HepG2 (cell line): ENCODE results near the gene NUCB1. TPM values are rescaled to one million over a fixed set of nuclear protein-coding genes. Genes with fewer than 3 reads are reported as not detected.

Experiments used
- ATF1 ChIP-seq: IDR thresholded peaks from 2 replicates; pipeline ENCODE4 v1.6.1; 2016; ENCODE audit warnings: mild to moderate bottlenecking, control low read depth
- DR1 ChIP-seq: sonication (generic); formaldehyde crosslinking; IDR thresholded peaks from 2 replicates; pipeline ENCODE4 v1.8.0; 2021; ENCODE audit warnings: mild to moderate bottlenecking, missing genetic modification reagents, inconsistent platforms
- ETV6 ChIP-seq: sonication (generic); formaldehyde crosslinking; conservative IDR thresholded peaks from 2 replicates; pipeline ENCODE4 v1.4.0; 2020; ENCODE audit warnings: missing genetic modification reagents
- HNF1A ChIP-seq, 2 experiments: sonication (generic) in 1 of 2; formaldehyde crosslinking in 1 of 2; IDR thresholded peaks; 2 replicates each; pipeline versions ENCODE4 v1.4.0 to v1.6.1; 2016 to 2020; ENCODE audit warnings: borderline replicate concordance in 1 of 2, low read depth in 1 of 2, mild to moderate bottlenecking in 1 of 2, missing genetic modification reagents in 1 of 2
- HOXA5 ChIP-seq: sonication (generic); formaldehyde crosslinking; IDR thresholded peaks from 2 replicates; pipeline ENCODE4 v1.4.0; 2020; ENCODE audit warnings: missing genetic modification reagents
- ISL2 ChIP-seq: sonication (generic); formaldehyde crosslinking; IDR thresholded peaks from 2 replicates; pipeline ENCODE4 v1.5.0; 2020; ENCODE audit warnings: missing genetic modification reagents
- PHF20 ChIP-seq: sonication (generic); formaldehyde crosslinking; IDR thresholded peaks from 2 replicates; pipeline ENCODE4 v1.5.0; 2020; ENCODE audit warnings: mild to moderate bottlenecking, missing genetic modification reagents
- RFXANK ChIP-seq: IDR thresholded peaks from 2 replicates; pipeline ENCODE4 v1.6.1; 2016
- SALL2 ChIP-seq: sonication (generic); formaldehyde crosslinking; IDR thresholded peaks from 2 replicates; pipeline ENCODE4 v1.8.1; 2023; ENCODE audit warnings: mild to moderate bottlenecking, missing genetic modification reagents, inconsistent platforms
- SIN3A ChIP-seq: IDR thresholded peaks from 2 replicates; pipeline ENCODE4 v1.6.1; 2011; ENCODE audit warnings: low read depth, mild to moderate bottlenecking, control low read depth, low read length, borderline replicate concordance
- ZNF570 ChIP-seq: sonication (generic); formaldehyde crosslinking; IDR thresholded peaks from 2 replicates; pipeline ENCODE4 v1.4.0; 2020; ENCODE audit warnings: mild to moderate bottlenecking, missing genetic modification reagents, borderline replicate concordance
- ZNF790 ChIP-seq: sonication (generic); formaldehyde crosslinking; IDR thresholded peaks from 2 replicates; pipeline ENCODE4 v1.8.0; 2022; ENCODE audit warnings: missing genetic modification reagents, mild to moderate bottlenecking, borderline replicate concordance
- ZNF883 ChIP-seq: sonication (generic); formaldehyde crosslinking; IDR thresholded peaks from 2 replicates; pipeline ENCODE4 v1.5.1; 2020; ENCODE audit warnings: mild to moderate bottlenecking, missing genetic modification reagents; ENCODE audit errors: not compliant biosample characterization
- polyA plus RNA-seq, 8 experiments: library from polyadenylated mRNA; depleted of rRNA in 3 of 8; stranded (reverse) in 7 of 8; unstranded in 1 of 8; fragments of >200 nt; fragmentation: Illumina TruSeq in 4 of 8; extraction: Trizol in 4 of 8; gene quantifications; 2 replicates each; pipeline versions ENCODE4 v1.2.1 to v1.2.3, GENCODE V29; 2011 to 2016; ENCODE audit warnings: low read depth in 4 of 8, missing spikeins in 1 of 8, mixed read lengths in 1 of 8; ENCODE audit not compliant: insufficient read depth in 1 of 8
- total RNA-seq, 5 experiments: library from RNA; depleted of rRNA; stranded (reverse); fragments of >200 nt; fragmentation: Illumina TruSeq; extraction: Trizol; gene quantifications; 2 replicates each; pipeline ENCODE4 v1.2.3, GENCODE V29; 2016; ENCODE audit warnings: low read depth in 1 of 5
- TF ChIP-seq, protein P1 (sequence below): sonication (generic); formaldehyde crosslinking; IDR thresholded peaks from 2 replicates; pipeline ENCODE4 v1.4.0; 2020; ENCODE audit warnings: mild to moderate bottlenecking, missing genetic modification reagents
- TF ChIP-seq, protein P2 (sequence below): fragments of 450-650 bp; IDR thresholded peaks from 2 replicates; pipeline ENCODE4 v1.6.1; 2017; ENCODE audit warnings: mild to moderate bottlenecking
- TF ChIP-seq, protein P3 (sequence below): sonication (generic); formaldehyde crosslinking; IDR thresholded peaks from 2 replicates; pipeline ENCODE4 v1.4.0; 2020; ENCODE audit warnings: missing genetic modification reagents

The NUCB1 gene
- total and polyA plus RNA-seq, 2 of the 13 experiments (the other 11 are each of a cell fraction or from before 2014, with no cell fraction given): 82.3 to 106 TPM

- TF ChIP-seq DR1 (CRISPR knock-in tag) (0 out of 2 replicates have a peak, but pooled peaks have one; percentile 0), ZNF570 (CRISPR knock-in tag) (no peak), ETV6 (CRISPR knock-in tag) (no peak), PHF20 (no peak), ZNF790 (CRISPR knock-in tag) (no peak), SALL2 (no peak), RFXANK (CRISPR knock-in tag) (no peak), ATF1 (no peak), SIN3A (no peak), ISL2 (CRISPR knock-in tag) (0 out of 2 replicates have a peak, but pooled peaks have one; percentile 18), ZNF883 (no peak), HOXA5 (CRISPR knock-in tag) (no peak), HNF1A (IDR thresholded peaks at IDR 0.05; ENCODE audit: low read depth) (no peak), HNF1A (CRISPR knock-in tag; IDR thresholded peaks at IDR 0.05; ENCODE audit: borderline replicate concordance) (no peak)
- TF ChIP-seq, protein P1, sequence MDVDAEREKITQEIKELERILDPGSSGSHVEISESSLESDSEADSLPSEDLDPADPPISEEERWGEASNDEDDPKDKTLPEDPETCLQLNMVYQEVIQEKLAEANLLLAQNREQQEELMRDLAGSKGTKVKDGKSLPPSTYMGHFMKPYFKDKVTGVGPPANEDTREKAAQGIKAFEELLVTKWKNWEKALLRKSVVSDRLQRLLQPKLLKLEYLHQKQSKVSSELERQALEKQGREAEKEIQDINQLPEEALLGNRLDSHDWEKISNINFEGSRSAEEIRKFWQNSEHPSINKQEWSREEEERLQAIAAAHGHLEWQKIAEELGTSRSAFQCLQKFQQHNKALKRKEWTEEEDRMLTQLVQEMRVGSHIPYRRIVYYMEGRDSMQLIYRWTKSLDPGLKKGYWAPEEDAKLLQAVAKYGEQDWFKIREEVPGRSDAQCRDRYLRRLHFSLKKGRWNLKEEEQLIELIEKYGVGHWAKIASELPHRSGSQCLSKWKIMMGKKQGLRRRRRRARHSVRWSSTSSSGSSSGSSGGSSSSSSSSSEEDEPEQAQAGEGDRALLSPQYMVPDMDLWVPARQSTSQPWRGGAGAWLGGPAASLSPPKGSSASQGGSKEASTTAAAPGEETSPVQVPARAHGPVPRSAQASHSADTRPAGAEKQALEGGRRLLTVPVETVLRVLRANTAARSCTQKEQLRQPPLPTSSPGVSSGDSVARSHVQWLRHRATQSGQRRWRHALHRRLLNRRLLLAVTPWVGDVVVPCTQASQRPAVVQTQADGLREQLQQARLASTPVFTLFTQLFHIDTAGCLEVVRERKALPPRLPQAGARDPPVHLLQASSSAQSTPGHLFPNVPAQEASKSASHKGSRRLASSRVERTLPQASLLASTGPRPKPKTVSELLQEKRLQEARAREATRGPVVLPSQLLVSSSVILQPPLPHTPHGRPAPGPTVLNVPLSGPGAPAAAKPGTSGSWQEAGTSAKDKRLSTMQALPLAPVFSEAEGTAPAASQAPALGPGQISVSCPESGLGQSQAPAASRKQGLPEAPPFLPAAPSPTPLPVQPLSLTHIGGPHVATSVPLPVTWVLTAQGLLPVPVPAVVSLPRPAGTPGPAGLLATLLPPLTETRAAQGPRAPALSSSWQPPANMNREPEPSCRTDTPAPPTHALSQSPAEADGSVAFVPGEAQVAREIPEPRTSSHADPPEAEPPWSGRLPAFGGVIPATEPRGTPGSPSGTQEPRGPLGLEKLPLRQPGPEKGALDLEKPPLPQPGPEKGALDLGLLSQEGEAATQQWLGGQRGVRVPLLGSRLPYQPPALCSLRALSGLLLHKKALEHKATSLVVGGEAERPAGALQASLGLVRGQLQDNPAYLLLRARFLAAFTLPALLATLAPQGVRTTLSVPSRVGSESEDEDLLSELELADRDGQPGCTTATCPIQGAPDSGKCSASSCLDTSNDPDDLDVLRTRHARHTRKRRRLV (CRISPR knock-in tag): no peak
- TF ChIP-seq, protein P2, sequence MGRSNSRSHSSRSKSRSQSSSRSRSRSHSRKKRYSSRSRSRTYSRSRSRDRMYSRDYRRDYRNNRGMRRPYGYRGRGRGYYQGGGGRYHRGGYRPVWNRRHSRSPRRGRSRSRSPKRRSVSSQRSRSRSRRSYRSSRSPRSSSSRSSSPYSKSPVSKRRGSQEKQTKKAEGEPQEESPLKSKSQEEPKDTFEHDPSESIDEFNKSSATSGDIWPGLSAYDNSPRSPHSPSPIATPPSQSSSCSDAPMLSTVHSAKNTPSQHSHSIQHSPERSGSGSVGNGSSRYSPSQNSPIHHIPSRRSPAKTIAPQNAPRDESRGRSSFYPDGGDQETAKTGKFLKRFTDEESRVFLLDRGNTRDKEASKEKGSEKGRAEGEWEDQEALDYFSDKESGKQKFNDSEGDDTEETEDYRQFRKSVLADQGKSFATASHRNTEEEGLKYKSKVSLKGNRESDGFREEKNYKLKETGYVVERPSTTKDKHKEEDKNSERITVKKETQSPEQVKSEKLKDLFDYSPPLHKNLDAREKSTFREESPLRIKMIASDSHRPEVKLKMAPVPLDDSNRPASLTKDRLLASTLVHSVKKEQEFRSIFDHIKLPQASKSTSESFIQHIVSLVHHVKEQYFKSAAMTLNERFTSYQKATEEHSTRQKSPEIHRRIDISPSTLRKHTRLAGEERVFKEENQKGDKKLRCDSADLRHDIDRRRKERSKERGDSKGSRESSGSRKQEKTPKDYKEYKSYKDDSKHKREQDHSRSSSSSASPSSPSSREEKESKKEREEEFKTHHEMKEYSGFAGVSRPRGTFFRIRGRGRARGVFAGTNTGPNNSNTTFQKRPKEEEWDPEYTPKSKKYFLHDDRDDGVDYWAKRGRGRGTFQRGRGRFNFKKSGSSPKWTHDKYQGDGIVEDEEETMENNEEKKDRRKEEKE: no peak
- TF ChIP-seq, protein P3, sequence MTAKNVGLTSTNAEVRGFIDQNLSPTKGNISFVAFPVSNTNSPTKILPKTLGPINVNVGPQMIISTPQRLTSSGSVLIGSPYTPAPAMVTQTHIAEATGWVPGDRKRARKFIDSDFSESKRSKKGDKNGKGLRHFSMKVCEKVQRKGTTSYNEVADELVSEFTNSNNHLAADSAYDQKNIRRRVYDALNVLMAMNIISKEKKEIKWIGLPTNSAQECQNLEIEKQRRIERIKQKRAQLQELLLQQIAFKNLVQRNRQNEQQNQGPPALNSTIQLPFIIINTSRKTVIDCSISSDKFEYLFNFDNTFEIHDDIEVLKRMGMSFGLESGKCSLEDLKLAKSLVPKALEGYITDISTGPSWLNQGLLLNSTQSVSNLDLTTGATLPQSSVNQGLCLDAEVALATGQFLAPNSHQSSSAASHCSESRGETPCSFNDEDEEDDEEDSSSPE (CRISPR knock-in tag): no peak
These were observed 55.3 kb downstream of the NUCB1 start (continued) for GRCh38 chr19:48955308-48955958.
